ENCODE measurements around the gene SLC8A2. TPM values are rescaled to one million over a fixed set of nuclear protein-coding genes. Genes with fewer than 3 reads are reported as not detected.

SLC8A2 gene
- total RNA-seq, 1 experiment from 2014 or later = 0.10 TPM

DNA sequence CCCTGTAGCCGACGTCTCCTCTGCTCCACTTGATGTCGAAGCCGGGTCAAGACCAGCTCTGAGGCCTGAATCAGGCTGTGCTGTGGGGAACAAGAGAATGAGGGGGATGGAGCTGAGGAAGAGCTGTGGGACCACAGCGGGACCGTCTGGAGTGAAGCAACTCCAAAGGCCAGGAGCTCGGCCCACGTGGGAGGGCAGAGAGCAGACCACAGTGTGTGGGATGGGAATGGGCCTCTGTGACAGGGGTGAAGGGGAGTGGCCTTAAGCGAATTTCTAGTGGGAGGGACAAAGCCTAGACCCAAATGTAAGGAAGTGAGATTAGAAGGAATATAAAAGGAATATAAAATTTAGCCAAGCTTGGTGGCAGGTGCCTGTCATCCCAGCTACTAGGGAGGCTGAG, 3.8 kb upstream of the SLC8A2 start:
- H3K27ac ChIP-seq (ENCODE audit: low read length) = no peak overlapping the region
- H3K4me1 ChIP-seq (ENCODE audit: control insufficient read depth, insufficient read depth, low read length) = no peaks in the 10 kb centered on the region; the same call in 1 of the 2 replicates
- H3K36me3 ChIP-seq (ENCODE audit: control insufficient read depth, insufficient read depth, low read length) = no peaks in the 10 kb centered on the region
- no peak for ATAC-seq
- DNase-seq (ENCODE audit: low read depth, low spot score) = no peak
- intact Hi-C loops (cut with micrococcal nuclease; ENCODE audit: unreplicated experiment) (no loop called here), in situ Hi-C loops (cut with HindIII; ENCODE audit: low pct_unique_long_range_greater_than_20kb, low sequenced_read_pairs) (no loop called here)
- CTCF ChIA-PET = no interaction called here
- no peak overlapping the region for H3K4me3 ChIP-seq (ENCODE audit: low read depth in 2 of 2, low read length in 2 of 2)
- TF ChIP-seq TCF7L2 (IDR thresholded peaks at IDR 0.05; ENCODE audit: low read depth, low read length) (no peak), POLR2AphosphoS5 (IDR thresholded peaks at IDR 0.05; ENCODE audit: low read depth, low read length) (no peak), REST (IDR thresholded peaks at IDR 0.05; ENCODE audit: insufficient read depth in 1 of 2, low read depth in 2 of 2, low read length in 1 of 2) (no peak), SIN3A (IDR thresholded peaks at IDR 0.05; ENCODE audit: borderline replicate concordance, insufficient read depth, low read depth, low read length) (no peak)
- TF ChIP-seq, protein P1, sequence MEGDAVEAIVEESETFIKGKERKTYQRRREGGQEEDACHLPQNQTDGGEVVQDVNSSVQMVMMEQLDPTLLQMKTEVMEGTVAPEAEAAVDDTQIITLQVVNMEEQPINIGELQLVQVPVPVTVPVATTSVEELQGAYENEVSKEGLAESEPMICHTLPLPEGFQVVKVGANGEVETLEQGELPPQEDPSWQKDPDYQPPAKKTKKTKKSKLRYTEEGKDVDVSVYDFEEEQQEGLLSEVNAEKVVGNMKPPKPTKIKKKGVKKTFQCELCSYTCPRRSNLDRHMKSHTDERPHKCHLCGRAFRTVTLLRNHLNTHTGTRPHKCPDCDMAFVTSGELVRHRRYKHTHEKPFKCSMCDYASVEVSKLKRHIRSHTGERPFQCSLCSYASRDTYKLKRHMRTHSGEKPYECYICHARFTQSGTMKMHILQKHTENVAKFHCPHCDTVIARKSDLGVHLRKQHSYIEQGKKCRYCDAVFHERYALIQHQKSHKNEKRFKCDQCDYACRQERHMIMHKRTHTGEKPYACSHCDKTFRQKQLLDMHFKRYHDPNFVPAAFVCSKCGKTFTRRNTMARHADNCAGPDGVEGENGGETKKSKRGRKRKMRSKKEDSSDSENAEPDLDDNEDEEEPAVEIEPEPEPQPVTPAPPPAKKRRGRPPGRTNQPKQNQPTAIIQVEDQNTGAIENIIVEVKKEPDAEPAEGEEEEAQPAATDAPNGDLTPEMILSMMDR (IDR thresholded peaks at IDR 0.05) = no peak
- H3K27me3 ChIP-seq (ENCODE audit: control insufficient read depth, insufficient read depth, low read length) = no peaks in the 10 kb centered on the region; the same call in 1 of the 2 replicates
- no peaks in the 10 kb centered on the region for H3K9me3 ChIP-seq (ENCODE audit: control insufficient read depth, insufficient read depth, low read depth, low read length)
- POLR2A ChIA-PET = no interaction called here
- BruUV-seq (replicated peaks) = no TSS peak

- H3K4me3 ChIP-seq (ENCODE audit: low read depth in 2 of 2, low read length in 2 of 2) = no peak overlapping the region
- H3K27me3 ChIP-seq (ENCODE audit: control insufficient read depth, insufficient read depth, low read length) = no peaks in the 10 kb centered on the region; the same call in 1 of the 2 replicates
- no peaks in the 10 kb centered on the region for H3K36me3 ChIP-seq (ENCODE audit: control insufficient read depth, insufficient read depth, low read length)
- in situ Hi-C loops (cut with HindIII; ENCODE audit: low pct_unique_long_range_greater_than_20kb, low sequenced_read_pairs) = no loop called here
- H3K27ac ChIP-seq (ENCODE audit: low read length) = no peak overlapping the region
- ATAC-seq (no peak), DNase-seq (ENCODE audit: low read depth, low spot score) (no peak)
- intact Hi-C loops (cut with micrococcal nuclease; ENCODE audit: unreplicated experiment) = no loop called here
- ChIA-PET CTCF (interaction anchor here (0.7 kb wide), 1 partner anchor 36 kb away, joined by 4 read pairs; no protein-coding TSS in a partner anchor), POLR2A (no interaction called here)
- BruUV-seq (replicated peaks) = no TSS peak
- no peaks in the 10 kb centered on the region; the same call in none of the 2 replicates for H3K4me1 ChIP-seq (ENCODE audit: control insufficient read depth, insufficient read depth, low read length)
- no peaks in the 10 kb centered on the region for H3K9me3 ChIP-seq (ENCODE audit: control insufficient read depth, insufficient read depth, low read depth, low read length)
- TF ChIP-seq, protein P1 (IDR thresholded peaks at IDR 0.05) = no peak
- TF ChIP-seq POLR2AphosphoS5 (IDR thresholded peaks at IDR 0.05; ENCODE audit: low read depth, low read length) (no peak), TCF7L2 (IDR thresholded peaks at IDR 0.05; ENCODE audit: low read depth, low read length) (no peak), SIN3A (IDR thresholded peaks at IDR 0.05; ENCODE audit: borderline replicate concordance, insufficient read depth, low read depth, low read length) (no peak), REST (IDR thresholded peaks at IDR 0.05; ENCODE audit: insufficient read depth in 1 of 2, low read depth in 2 of 2, low read length in 1 of 2) (no peak)
These were observed 1.6 kb upstream of the SLC8A2 start for GRCh38 chr19:47473336-47473735.

Data from Panc1 (cell line).